HG02759 (cell line): ENCODE measurements around the gene TOGARAM1.
"Not testable (repeated sequence)": the region's sequence is repeated elsewhere in the genome, so short reads cannot be mapped to it uniquely, and the experiment has no call there.

Experiments
- ATAC-seq: cut with Tn5 transposase; IDR thresholded peaks from one replicate; pipeline ENCODE4 v1.9.1; 2021; ENCODE audit warnings: mild to moderate bottlenecking, moderate library complexity; ENCODE audit not compliant: unreplicated experiment

The TOGARAM1 gene

DNA sequence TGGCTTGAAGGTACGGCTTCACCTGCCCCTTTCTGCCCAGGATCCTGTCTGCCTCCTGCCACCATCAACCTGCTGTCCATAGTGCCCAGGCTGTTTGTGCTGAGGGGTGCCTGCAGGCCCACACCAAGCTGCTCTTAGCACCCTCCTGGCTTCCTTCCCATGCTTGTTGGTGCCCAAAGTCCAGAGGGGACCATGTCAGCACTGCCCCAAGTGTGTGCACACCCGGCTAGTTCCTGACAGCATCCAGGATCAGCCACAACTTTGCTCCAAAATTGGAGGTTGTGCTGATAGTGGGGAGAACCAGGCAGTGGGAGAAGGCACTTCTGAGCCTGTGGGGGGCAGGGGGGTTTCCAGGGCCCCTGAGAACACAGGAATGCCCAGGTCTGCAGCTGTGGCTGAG lies 77.4 kb downstream of the TOGARAM1 start:
- no peak for ATAC-seq

DNA sequence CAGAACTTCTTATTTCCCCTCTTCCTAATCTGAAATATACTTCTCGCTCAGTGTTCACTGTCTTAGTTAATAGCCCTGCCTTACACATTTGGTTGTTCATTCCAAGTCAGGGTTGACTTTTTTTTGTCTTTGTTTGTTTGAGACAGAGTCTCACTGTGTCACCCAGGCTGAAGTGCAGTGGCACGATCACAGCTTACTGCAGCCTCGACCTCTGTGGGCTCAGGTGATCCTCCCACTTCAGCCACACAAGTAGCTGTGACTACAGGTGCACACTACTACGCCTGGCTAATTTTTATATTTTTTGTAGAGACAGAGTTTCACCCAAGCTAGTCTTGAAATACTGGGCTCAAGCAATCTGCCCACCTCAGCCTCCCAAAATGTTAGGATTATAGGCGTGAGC lies 79.7 kb downstream of the TOGARAM1 start:
- ATAC-seq: no peak

DNA sequence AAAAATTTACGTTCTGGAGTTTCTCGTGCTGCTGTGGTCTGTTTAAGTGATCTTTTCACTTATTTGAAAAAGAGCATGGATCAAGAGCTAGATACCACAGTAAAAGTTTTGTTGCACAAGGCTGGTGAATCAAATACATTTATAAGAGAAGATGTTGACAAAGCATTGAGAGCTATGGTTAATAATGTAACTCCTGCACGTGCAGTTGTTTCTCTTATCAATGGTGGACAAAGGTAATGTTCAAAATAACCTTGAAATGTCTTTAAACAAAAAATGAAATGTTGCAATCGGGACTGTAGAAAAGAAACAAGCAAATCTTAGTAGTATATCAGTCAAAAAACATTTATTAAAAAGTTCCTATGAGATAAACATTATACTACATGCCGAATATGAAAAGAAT lies 82.6 kb downstream of the TOGARAM1 start:
- no peak for ATAC-seq

DNA sequence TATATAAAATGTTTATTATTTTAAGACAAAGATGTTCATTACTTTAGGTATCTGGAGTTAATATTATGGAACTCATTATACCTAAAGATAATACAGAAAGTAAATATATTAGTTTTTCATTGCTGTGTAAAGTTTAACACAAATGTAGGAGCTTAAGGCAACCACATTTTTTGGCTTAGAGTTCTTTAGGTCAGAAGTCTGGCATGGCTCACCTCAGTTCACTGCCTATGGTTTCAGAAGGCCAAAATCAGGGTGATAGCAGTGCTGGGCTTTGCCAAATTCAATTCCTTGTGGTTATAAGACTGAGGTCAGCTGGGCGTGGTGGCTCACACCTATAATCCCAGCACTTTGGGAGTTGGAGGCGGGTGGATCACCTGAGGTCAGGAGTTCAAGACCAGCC lies 86.4 kb downstream of the TOGARAM1 start:
- no peak for ATAC-seq

DNA sequence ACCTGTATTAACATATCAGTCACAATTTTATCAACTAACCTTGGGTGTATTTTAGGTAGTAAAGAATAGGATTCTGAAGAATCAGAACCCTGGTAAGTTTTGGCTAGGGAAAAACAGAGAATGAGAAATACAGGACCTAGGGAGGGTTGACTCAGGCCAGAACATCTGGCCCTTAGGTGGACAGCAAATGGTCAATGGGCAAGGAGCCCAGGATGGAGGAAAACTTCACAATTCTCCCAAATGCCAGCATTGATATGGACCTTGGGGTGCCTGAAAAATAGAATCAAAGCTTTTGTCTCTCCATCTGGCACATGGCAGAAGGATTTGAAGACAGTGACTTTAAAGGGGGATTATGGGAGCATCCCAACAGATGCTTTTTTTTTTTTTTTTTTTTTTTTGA lies 89.2 kb downstream of the TOGARAM1 start:
- no peak for ATAC-seq

DNA sequence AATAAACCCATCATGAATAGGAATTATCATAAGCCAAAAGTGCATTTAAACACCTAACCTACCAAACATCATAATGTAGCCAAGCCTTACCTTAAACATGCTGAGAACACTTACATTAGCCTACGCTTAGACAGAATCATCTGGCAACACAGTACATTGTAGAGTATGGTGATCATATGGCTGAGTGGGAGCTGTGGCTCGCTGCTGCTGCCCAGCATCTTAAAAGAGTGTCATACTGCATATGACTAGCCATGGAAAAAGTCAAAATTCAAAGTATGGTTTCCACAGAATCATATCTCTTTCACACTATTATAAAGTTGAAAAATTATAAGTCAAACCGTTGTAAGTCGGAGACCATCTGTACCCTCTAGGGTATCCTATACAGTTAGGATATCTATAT lies 89.9 kb downstream of the TOGARAM1 start:
- no peak for ATAC-seq

DNA sequence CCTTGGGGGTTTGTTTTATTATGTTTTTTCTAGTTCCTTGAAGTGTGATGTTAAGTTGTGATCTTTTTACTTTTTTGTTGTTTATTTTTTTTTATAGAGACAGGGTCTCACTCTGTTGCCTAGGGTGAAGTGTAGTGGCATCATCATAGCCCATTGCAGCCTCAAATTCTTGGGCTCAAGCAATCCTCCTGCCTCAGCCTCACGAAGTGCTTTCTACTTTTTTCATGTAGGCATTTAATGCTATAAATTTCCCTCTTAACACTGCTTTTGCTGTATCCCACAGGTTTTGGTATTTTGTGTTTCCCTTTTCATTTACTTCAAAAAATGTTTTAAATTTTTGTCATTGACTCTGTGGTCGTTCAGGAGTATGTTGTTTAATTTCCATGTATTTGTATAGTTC lies 95.4 kb downstream of the TOGARAM1 start:
- ATAC-seq: no peak

DNA sequence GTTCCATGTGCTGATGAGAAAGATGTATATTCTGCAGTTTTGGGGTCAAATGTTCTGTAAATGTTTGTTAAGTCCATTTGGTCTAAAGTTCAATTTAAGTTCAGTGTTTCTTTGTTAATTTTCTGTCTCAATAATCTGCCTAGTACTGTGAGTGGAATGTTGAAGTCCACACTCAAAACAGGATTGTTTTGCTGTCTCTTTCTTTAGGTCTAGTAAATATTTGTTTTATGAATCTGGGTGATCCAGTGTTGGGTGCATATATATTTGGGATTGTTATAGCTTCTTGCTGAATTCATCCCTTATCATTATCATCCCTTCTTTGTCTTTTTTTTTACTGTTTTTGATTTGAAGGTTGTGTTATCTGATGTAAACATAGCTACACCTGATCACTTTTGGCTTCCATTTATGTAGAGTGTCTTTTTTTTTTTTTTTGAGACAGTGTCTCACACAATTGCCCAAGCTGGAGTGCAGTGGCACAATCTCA lies 95.9 kb downstream of the TOGARAM1 start:
- no peak for ATAC-seq

DNA sequence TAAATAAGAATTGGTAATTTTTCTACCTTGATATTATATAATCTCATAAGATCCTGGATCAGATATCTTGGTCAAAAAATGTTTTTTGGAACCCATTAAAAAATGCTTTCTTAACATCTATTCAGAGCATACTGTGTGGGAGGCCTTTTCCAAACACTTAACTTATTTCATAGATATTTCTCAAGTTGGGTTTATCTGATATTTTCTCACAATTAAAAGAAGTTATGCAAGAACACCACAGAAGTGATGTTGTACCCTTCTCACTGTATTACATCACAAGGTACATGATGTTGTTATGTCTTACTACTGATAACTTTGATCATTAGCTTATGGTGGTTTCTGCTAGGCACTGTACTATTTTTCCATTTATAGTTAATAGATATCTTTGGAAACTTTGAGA lies 98.6 kb downstream of the TOGARAM1 start:
- no peak for ATAC-seq

DNA sequence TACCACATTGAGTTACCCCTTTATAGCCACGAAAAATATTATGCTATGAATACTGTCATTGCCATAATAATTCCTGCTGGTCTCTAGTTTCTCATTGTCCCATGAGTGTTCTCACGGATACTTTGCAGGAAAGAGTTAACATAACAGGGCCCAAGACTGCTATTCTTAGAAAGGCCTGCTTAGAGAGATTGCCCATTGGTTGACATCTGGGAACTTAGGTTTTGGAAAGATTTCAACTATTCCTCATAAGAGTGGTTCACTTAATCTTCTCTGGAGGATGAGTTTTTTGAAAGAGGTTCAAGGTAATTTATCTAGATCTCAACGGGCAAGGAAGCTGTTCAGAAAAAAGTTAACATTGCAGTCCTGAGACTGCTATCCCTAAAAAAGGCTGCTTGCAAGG lies 103.5 kb downstream of the TOGARAM1 start:
- no peak for ATAC-seq

DNA sequence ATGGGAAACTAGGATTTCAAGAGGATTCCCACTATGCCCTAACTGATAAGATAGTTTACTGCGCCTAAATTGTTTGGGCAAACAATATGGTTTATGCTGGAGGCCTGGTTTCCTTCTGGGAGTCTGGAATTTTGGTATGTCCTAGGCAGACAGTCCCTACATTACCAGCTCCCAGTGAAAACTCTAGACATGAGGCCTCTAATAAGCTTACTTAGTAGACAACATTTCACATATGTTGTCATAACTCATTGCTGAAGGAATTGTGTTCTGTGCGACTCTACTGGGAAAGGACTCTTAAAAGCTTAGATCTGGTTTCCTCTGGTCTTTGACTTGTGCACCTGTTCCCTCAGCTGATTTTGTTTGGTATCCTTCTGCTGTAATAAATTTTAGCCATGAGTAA lies 104.0 kb downstream of the TOGARAM1 start:
- ATAC-seq: no peak

DNA sequence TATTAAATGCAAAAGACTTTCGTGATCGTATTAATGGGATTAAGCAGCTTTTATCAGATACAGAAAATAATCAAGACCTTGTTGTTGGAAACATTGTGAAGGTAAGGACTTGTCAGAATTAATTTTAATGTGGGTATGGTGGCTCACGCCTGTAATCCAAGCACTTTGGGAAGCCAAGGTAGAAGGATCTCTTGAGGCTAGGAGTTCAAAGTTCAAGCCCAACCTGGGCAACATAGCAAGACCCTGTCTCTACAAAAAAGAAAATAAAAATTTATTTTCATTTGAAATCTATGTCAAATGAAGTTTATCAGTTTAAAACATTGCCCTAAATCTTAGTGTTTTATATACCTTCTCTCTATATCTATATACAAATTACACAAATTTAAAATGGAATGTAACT lies 104.7 kb downstream of the TOGARAM1 start:
- ATAC-seq: no peak

DNA sequence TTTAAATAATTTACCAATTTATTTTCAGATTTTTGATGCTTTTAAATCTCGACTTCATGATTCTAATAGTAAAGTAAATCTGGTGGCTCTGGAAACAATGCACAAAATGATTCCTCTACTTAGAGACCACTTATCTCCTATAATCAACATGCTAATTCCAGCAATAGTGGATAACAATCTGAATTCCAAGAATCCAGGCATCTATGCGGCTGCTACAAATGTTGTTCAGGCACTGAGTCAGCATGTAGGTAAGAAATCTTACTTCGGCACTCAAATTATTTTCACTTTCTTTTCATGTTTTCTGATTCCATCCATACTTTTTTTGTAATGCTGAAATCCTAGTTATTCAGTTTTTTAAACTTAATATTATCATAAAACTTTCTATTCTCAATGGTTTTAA lies 106.4 kb downstream of the TOGARAM1 start:
- no peak for ATAC-seq

DNA sequence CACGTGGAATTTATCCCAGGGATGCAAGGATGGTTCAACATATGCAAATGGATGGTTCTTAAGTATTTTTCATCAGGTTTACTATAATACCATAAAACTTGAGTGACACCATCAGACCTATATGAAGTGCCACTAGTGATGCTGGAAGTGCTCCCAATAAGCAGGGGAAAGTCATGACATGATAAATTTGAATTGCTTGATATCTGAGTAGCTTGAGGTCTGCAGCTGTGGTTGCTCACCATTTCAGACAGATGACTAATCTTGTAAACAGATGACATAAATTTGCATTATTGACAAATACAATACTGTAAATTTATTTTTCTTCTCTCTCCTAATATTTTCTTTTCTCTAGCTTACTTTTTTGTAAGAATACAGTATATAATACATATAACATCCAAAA lies 108.2 kb downstream of the TOGARAM1 start:
- ATAC-seq: no peak

DNA sequence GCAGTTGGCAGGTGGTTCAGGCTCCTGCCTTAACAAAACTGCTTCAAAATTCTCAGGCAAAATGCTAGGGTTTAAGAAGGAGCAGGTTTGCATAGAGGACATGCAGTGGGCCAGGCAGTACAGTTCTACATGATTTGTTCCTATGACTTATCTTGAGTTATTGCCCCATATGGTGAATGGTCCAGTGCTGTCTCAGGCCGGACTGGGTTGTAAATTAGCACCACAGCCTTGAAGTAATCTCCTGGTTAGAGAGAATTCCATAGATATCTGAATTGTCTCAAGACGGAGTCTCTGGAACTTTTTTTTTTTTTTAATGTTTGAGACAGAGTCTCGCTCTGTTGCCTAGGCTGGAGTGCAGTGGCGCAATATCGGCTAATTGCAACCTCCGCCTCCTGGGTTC lies 110.1 kb downstream of the TOGARAM1 start:
- no peak for ATAC-seq

DNA sequence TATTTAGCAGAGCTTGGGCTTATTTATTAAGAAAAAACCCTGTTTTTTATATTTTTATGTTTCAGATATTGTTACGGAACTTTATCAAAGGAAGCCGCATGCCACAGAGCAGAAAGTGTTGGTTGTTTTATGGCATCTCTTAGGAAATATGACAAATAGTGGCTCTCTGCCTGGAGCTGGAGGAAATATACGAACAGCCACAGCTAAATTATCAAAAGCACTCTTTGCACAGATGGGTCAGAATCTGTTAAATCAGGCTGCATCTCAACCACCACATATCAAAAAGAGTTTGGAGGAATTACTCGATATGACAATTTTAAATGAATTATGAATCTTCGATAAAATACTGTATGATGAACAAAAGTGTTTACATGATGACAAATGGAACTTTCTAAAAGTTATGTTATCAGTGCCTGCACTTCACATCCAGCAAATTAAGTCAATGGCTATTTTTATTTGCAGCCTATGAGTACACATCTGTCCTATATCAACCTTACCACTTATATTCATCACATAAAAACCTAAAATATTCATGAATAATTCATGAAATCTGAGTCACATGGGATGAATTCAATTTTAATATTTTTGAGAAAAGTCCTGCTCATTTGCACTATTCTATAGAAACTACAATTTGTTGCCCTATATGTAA lies 111.4 kb downstream of the TOGARAM1 start:
- no peak for ATAC-seq

DNA sequence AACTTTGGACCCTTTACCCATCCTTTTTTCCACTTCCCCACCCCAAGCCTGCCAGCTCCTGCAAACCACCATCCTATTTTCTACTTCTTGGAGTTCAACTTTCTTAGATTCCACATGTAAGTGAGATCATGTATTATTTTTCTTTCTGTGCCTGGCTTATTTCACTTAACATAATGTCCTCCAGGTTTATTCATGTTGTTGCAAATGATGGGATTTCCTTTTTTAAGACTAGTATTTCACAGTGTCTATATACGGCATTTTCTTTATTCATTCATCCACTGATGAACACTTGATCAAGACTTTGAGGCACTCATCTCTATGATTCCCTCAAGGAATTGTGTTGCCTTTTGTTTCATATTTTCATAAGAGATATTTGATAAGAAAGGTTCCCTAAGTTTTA lies 116.3 kb downstream of the TOGARAM1 start:
- no peak for ATAC-seq

DNA sequence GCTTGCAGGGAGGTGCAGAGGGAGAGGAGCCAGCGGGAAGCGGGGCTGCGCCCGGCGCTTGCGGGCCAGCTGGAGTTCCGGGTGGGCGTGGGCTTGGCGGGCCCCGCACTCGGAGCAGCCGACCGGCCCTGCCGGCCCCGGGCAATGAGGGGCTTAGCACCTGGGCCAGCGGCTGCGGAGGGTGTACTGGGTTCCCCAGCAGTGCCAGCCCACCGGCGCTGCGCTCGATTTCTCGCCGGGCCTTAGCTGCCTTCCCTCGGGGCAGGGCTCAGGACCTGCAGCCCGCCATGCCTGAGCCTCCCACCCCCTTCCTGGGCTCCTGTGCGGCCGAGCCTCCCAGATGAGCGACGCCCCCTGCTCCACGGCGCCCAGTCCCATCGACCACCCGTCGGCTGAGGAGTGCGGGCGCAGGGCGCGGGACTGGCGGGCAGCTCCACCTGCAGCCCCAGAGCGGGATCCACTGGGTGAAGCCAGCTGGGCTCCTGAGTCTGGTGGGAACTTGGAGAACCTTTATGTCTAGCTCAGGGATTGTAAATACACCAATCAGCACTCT lies 118.5 kb downstream of the TOGARAM1 start:
- not testable (repeated sequence) for ATAC-seq

DNA sequence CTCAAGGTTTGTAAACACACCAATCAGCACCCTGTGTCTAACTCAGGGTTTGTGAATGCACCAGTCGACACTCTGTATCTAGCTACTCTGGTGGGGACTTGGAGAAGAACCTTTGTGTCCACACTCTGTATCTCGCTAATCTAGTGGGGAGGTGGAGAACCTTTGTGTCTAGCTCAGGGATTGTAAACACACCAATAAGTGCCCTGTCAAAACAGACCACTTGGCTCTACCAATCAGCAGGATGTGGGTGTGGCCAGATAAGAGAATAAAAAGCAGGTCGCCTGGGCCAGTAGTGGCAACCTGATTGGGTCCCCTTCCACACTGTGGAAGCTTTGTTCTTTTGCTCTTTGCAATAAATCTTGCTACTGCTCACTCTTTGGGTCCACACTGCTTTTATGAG lies 119.1 kb downstream of the TOGARAM1 start:
- not testable (repeated sequence) for ATAC-seq

DNA sequence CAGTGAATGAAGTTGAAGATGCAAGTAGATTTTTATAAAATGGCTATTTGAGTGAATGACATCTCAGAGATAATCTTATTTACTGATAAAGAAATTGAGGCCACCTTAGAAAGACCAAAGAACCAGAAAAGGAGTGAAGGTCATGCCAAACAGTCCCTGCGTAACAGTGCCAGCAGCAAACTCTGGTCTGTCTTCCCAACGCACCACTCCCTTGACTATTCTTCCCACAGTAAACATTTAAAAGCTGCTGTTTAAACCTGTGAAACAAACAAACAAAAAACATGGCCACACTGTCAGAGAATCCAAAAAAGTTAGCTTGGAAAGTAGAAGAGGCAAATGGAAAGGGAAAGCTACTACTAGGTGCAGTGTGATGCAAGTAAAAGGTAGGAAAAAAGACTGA lies 120.4 kb downstream of the TOGARAM1 start:
- no peak for ATAC-seq

DNA sequence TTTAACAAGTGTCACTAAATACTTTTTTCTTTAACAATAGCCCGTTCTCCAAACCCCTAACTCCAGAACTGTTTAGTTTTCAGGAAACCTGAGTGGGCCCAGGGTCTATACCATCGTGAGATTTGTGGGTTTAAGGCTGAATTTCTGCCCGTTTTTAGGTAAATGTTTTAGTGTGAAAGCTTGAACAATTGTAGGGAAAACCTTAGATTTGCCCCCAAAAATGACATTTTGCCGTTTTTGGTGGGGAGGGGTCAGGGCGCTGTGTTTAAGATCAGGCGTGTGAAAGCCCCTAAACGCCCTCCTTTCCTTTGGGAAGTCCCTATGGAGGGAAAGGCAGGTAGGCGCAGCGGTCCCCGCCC lies 121.6 kb downstream of the TOGARAM1 start:
- no peak for ATAC-seq

DNA sequence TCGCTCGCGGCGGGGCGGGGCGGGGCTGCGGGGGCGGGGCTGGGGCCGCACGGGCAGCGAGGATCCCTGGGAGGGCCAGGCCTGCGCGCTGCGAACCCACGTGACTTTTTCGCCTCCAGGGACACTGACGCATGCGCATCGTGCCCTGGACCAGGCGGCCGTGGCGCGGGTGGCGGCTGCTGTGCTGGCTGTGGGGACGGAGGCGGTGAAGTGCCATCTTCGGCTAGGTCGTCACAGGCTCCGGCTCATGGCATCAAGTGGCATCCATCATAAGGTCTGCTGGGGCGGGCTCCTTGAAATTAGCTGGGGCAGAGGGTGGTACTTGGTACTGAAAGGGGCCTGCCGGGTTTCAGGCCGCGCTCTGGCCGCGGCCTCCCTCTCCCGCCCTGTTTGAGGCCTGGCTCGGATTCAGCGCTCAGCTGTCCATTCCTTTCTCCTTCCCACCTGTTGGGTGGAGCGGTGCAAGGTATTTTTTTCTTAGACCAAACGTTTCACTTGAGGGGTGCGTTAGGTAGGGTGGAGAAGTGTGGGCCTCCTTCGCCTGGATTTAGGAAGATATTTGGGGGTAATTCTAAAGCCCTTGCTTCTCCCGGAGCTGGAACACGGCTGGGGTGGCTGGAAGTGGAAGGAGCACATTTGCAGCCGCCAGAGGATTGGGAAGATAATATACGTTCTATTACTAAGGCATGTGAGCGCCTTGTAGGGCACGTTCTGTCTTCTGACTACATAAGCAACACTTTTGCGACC lies 122.2 kb downstream of the TOGARAM1 start, which contains the start of gene PRPF39:
Gene PRPF39 (plus strand): TSS at position 141 of the 747 bp plus-strand sequence. CDS start 11,124 bp downstream, outside the sequence.
- ATAC-seq: peak; percentile 94
